ENCODE results near the gene B3GNT9. TPM values are rescaled to one million over a fixed set of nuclear protein-coding genes. Genes with fewer than 3 reads are reported as not detected.

The B3GNT9 gene
- polyA plus RNA-seq, 1 experiment = 18.6 TPM

DNA sequence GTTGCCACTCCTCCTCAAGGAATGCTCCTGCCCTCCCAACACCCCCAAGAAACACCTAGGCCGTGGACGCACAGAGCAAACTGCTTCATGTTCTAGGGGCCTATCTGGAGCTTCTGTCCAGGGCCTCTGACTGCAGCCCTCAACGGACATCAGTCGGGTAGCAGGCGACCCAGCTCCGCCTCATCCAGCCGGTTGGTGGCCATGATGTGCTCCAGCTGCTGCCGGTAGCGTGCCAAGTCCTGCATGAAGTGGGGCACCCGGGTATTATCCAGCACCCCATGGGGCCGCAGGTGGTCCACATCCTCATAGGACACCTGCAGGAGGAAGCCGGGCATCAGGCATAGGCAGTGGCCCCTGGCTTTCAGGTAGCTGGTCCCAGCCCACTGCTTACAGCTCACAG is 25.9 kb upstream of the B3GNT9 start:
- Histone ChIP-seq H3K4me3 (ENCODE audit: low read depth, low read length) (no peak overlapping the region), H3K27me3 (ENCODE audit: control insufficient read depth, insufficient read depth, low read length) (no peaks in the 10 kb centered on the region), H3K27ac (ENCODE audit: low read depth, low read length) (no peak overlapping the region), H3K9me3 (ENCODE audit: control insufficient read depth, insufficient read depth, low read length) (no peaks in the 10 kb centered on the region; the same call in 1 of the 2 replicates)
- ChIA-PET CTCF (interaction anchor here (0.6 to 2.2 kb wide), 3 partner anchors 9 to 22 kb away, joined by 3 to 11 read pairs (median 7); no protein-coding TSS in a partner anchor), POLR2A (interaction anchor here (1.4 kb wide), 1 partner anchor 21 kb away, joined by 3 read pairs; no protein-coding TSS in a partner anchor)
- DNase-seq (ENCODE audit: low read depth, low spot score) = no peak
- TF ChIP-seq, protein P1, sequence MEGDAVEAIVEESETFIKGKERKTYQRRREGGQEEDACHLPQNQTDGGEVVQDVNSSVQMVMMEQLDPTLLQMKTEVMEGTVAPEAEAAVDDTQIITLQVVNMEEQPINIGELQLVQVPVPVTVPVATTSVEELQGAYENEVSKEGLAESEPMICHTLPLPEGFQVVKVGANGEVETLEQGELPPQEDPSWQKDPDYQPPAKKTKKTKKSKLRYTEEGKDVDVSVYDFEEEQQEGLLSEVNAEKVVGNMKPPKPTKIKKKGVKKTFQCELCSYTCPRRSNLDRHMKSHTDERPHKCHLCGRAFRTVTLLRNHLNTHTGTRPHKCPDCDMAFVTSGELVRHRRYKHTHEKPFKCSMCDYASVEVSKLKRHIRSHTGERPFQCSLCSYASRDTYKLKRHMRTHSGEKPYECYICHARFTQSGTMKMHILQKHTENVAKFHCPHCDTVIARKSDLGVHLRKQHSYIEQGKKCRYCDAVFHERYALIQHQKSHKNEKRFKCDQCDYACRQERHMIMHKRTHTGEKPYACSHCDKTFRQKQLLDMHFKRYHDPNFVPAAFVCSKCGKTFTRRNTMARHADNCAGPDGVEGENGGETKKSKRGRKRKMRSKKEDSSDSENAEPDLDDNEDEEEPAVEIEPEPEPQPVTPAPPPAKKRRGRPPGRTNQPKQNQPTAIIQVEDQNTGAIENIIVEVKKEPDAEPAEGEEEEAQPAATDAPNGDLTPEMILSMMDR (IDR thresholded peaks at IDR 0.05; ENCODE audit: low read depth, low read length) = no peak

DNA sequence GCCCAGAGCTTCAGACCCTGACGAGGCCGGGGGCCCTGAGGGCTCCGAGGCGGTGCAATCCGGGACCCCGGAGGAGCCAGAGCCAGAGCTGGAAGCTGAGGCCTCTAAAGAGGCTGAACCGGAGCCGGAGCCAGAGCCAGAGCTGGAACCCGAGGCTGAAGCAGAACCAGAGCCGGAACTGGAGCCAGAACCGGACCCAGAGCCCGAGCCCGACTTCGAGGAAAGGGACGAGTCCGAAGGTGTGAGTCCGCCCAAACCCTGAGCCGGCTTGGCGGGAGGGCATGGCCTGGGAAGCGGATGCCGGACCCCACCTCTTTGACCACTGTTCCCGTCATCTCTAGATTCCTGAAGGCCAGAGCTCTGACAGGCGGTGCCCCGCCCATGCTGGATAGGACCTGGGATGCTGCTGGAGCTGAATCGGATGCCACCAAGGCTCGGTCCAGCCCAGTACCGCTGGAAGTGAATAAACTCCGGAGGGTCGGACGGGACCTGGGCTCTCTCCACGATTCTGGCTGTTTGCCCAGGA is 24.0 kb upstream of the B3GNT9 start:
- TF ChIP-seq, protein P1 (IDR thresholded peaks at IDR 0.05; ENCODE audit: low read depth, low read length) = no peak
- POLR2A ChIA-PET = interaction anchor here (0.5 to 1.3 kb wide), 3 partner anchors 11 to 228 kb away, joined by 3 to 4 read pairs (median 3); no protein-coding TSS in a partner anchor
- H3K27ac ChIP-seq (ENCODE audit: low read depth, low read length) = no peak overlapping the region
- no peaks in the 10 kb centered on the region; the same call in 1 of the 2 replicates for H3K9me3 ChIP-seq (ENCODE audit: control insufficient read depth, insufficient read depth, low read length)
- CTCF ChIA-PET = interaction anchor here (0.6 to 2.2 kb wide), 4 partner anchors 15 to 316 kb away, joined by 3 to 11 read pairs (median 4); partner anchors contain the start of genes B3GNT9, FBXL8 and TRADD
- DNase-seq (ENCODE audit: low read depth, low spot score) = no peak
- H3K27me3 ChIP-seq (ENCODE audit: control insufficient read depth, insufficient read depth, low read length) = no peaks in the 10 kb centered on the region
- peak overlapping the region; percentile 52 for H3K4me3 ChIP-seq (ENCODE audit: low read depth, low read length)

DNA sequence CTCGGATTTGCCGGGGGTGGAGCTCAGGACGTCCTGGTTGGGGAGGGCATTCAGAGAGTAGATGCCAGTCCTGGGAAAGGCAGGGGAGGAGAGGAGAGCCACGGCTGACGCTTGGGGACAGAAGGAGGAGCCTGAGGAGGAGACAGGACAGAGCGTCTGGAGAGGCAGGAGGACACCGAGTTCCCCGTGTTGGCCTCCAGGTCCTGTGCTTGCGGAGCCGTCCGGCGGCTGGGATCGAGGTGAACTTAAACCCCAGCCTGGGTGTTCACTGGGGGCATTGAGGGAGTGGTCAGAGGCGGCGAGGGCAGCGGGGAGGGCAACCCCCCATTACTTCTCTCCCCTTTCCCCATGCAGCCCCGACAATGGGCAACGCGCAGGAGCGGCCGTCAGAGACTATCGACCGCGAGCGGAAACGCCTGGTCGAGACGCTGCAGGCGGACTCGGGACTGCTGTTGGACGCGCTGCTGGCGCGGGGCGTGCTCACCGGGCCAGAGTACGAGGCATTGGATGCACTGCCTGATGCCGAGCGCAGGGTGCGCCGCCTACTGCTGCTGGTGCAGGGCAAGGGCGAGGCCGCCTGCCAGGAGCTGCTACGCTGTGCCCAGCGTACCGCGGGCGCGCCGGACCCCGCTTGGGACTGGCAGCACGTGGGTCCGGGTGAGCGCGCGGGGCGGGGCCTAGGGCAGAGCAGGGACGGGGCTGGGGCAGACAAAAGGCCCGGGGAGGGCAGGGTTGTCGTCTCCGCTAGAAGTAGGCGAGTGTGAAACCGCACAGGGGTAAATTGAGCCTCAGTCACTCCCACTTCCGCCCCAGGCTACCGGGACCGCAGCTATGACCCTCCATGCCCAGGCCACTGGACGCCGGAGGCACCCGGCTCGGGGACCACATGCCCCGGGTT is 23.3 kb upstream of the B3GNT9 start:
- DNase-seq (ENCODE audit: low read depth, low spot score) = peak; percentile 34
- H3K27ac ChIP-seq (ENCODE audit: low read depth, low read length) = no peak overlapping the region
- TF ChIP-seq, protein P1 (IDR thresholded peaks at IDR 0.05; ENCODE audit: low read depth, low read length) = peak; percentile 25; the same call in 1 of the 2 replicates
- CTCF ChIA-PET = interaction anchor here (0.6 to 1.1 kb wide), 2 partner anchors 14 to 317 kb away, joined by 3 read pairs; partner anchors contain the start of genes FBXL8 and TRADD
- no peaks in the 10 kb centered on the region for H3K27me3 ChIP-seq (ENCODE audit: control insufficient read depth, insufficient read depth, low read length)
- POLR2A ChIA-PET = interaction anchor here (0.5 to 1.3 kb wide), 4 partner anchors 11 to 227 kb away, joined by 3 to 4 read pairs (median 4); no protein-coding TSS in a partner anchor
- H3K4me3 ChIP-seq (ENCODE audit: low read depth, low read length) = peak overlapping the region; percentile 52
- H3K9me3 ChIP-seq (ENCODE audit: control insufficient read depth, insufficient read depth, low read length) = no peaks in the 10 kb centered on the region; the same call in 1 of the 2 replicates

DNA sequence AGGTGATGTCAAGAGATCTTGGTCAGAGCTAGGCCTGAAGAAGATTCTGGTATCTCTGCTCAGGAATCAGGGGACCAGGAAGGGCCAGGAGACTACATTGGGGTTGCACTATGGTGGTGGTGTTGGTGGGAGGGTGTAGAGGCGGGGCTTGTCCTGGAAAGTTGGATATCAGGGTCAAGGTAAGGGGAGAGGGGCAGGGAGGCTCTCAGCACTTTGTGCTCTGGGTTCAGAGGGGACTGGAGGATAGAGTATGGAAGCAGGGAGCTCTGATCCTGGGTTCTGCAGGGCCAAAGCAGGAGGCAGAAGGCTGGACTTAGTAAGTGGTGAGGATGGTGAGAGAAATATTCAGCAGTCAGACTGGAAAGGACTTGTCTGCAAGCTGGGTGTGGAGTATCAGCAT is 22.5 kb upstream of the B3GNT9 start:
- CTCF ChIA-PET = interaction anchor here (0.6 kb wide), 1 partner anchor 24 kb away, joined by 5 read pairs; no protein-coding TSS in a partner anchor
- no peaks in the 10 kb centered on the region; the same call in 1 of the 2 replicates for H3K9me3 ChIP-seq (ENCODE audit: control insufficient read depth, insufficient read depth, low read length)
- DNase-seq (ENCODE audit: low read depth, low spot score) = no peak
- H3K4me3 ChIP-seq (ENCODE audit: low read depth, low read length) = no peak overlapping the region
- TF ChIP-seq, protein P1 (IDR thresholded peaks at IDR 0.05; ENCODE audit: low read depth, low read length) = no peak
- H3K27ac ChIP-seq (ENCODE audit: low read depth, low read length) = no peak overlapping the region
- POLR2A ChIA-PET = interaction anchor here (1.3 kb wide), 1 partner anchor 10 kb away, joined by 3 read pairs; no protein-coding TSS in a partner anchor
- no peaks in the 10 kb centered on the region for H3K27me3 ChIP-seq (ENCODE audit: control insufficient read depth, insufficient read depth, low read length)
